ENCODE results near the gene ICOS. TPM values are rescaled to one million over a fixed set of nuclear protein-coding genes. Genes with fewer than 3 reads are reported as not detected.

ICOS gene
- total RNA-seq, 1 experiment from 2014 or later: not detected

GRCh38 chr2:203934711-203935438 lies 1.7 kb upstream of the ICOS start:
- Mint-ChIP-seq H3K4me1 (peaks cover 8 to 14% of the 10 kb centered on the region in 2 experiments), H3K4me3 (no peak overlapping the region), H3K9me3 (no peaks in the 10 kb centered on the region), H3K36me3 (ENCODE audit: insufficient read depth in 1 of 3, low read depth in 3 of 3) (no peaks in the 10 kb centered on the region; a peak in 1 of 7 replicates), H3K27ac (no peak overlapping the region; a peak in 1 of 7 replicates), H3K27me3 (ENCODE audit: low read depth) (no peaks in the 10 kb centered on the region)
- Histone ChIP-seq H3K27me3 (ENCODE audit: insufficient read depth, low read length) (no peaks in the 10 kb centered on the region), H3K27ac (ENCODE audit: insufficient read length, low read depth, low read length) (no peak overlapping the region), H3K18ac (ENCODE audit: insufficient read length, low read depth, low read length) (no peak overlapping the region), H2BK5ac (ENCODE audit: insufficient read length, low read length) (no peak overlapping the region), H4K91ac (ENCODE audit: insufficient read length, low read depth, low read length) (no peak overlapping the region), H2BK120ac (ENCODE audit: low read depth, low read length, poor library complexity, severe bottlenecking) (no peak overlapping the region), H2BK12ac (ENCODE audit: insufficient read length, low read depth, low read length) (no peak overlapping the region), H3K4ac (ENCODE audit: low read depth, low read length) (no peak overlapping the region), H2AFZ (ENCODE audit: low read length) (no peak overlapping the region), H3K9ac (ENCODE audit: extremely low read depth, insufficient read length, low read length) (no peak overlapping the region), H3K23me2 (ENCODE audit: insufficient read length, low read depth, low read length, poor library complexity, severe bottlenecking) (no peaks in the 10 kb centered on the region), H2BK20ac (ENCODE audit: low read depth, low read length, poor library complexity, severe bottlenecking) (no peak overlapping the region), H4K5ac (ENCODE audit: insufficient read length, low read depth, low read length) (no peak overlapping the region), H3K23ac (ENCODE audit: insufficient read length, low read depth, low read length) (no peak overlapping the region), H4K8ac (replicated peaks; ENCODE audit: insufficient read length, low read depth, low read length) (no peak overlapping the region), H3K79me2 (ENCODE audit: insufficient read depth, low read length) (no peaks in the 10 kb centered on the region), H3K4me2 (ENCODE audit: insufficient read depth, insufficient read length, low read length) (no peak overlapping the region), H2AK5ac (ENCODE audit: insufficient read length, low read length) (no peak overlapping the region), H3K14ac (ENCODE audit: insufficient read depth, low read length) (no peak overlapping the region; the same call in 1 of the 2 replicates), H3K9me3 (ENCODE audit: control insufficient read depth, low read depth, low read length) (no peaks in the 10 kb centered on the region), H2BK15ac (ENCODE audit: low read depth, low read length) (no peak overlapping the region), H4K20me1 (ENCODE audit: control insufficient read depth, insufficient read depth, insufficient read length) (no peaks in the 10 kb centered on the region), H3T11ph (ENCODE audit: low read length) (no peak overlapping the region), H3K56ac (ENCODE audit: insufficient read length, low read depth, low read length) (no peak overlapping the region), H3K79me1 (ENCODE audit: insufficient read depth, low read depth, low read length, poor library complexity, severe bottlenecking) (no peaks in the 10 kb centered on the region), H3K4me1 (ENCODE audit: insufficient read depth, low read length) (no peaks in the 10 kb centered on the region)
- TF ChIP-seq, protein P1, sequence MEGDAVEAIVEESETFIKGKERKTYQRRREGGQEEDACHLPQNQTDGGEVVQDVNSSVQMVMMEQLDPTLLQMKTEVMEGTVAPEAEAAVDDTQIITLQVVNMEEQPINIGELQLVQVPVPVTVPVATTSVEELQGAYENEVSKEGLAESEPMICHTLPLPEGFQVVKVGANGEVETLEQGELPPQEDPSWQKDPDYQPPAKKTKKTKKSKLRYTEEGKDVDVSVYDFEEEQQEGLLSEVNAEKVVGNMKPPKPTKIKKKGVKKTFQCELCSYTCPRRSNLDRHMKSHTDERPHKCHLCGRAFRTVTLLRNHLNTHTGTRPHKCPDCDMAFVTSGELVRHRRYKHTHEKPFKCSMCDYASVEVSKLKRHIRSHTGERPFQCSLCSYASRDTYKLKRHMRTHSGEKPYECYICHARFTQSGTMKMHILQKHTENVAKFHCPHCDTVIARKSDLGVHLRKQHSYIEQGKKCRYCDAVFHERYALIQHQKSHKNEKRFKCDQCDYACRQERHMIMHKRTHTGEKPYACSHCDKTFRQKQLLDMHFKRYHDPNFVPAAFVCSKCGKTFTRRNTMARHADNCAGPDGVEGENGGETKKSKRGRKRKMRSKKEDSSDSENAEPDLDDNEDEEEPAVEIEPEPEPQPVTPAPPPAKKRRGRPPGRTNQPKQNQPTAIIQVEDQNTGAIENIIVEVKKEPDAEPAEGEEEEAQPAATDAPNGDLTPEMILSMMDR (conservative IDR thresholded peaks at IDR 0.05): no peak
- no CpG with 5 or more reads among the region's 8 CpGs for WGBS (ENCODE audit: extremely low coverage, insufficient read length, low lambda C conversion rate)
- no peak for DNase-seq
